ENCODE data around the gene TBL3.
"Not testable (repeated sequence)": the region's sequence is repeated elsewhere in the genome, so short reads cannot be mapped to it uniquely, and the experiment has no call there.

TBL3 gene

DNA sequence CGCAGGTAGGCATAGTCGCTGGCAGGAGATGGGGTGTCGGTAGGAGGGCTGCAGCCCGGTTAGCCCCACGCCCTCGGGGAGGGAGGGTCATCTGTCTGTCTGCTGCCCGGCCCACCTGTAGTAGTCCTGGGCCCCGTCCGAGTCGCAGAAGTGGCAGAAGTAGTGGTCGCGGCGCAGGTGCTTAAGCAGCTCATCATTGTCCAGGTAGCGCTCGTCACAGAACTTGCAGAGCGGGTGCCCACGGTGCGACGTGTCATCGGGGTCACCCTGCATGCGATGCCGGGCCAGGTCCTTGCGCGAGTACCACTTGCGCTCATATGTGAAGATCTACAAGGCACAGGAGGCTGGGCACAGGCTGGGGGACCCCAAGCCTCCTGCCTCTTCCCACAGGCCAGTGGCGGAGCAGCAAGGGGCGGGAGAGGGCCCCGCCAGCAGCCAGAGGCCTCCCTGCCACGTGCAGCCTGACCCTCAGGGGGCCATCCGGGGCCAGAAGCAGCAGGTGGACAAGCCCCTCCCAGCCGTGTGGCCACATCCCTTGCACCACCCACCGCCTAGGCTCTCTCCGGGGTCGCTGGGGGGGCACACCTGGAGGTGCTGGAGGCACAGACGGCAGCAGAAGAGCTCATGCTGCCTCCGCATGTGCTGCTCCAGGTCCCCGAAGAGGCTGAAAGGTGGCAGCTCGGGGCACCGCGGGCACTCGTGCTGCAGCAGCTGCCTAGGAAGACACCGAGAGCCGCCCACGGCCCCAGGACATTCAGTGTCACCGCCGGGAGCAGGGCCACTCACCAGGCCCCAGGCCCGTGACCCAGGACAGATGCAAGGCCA is 30.8 kb downstream of the TBL3 start:
- no peak for DNase-seq

GRCh38 chr16:2003231-2003826 is 31.5 kb downstream of the TBL3 start:
- no peak for DNase-seq

DNA sequence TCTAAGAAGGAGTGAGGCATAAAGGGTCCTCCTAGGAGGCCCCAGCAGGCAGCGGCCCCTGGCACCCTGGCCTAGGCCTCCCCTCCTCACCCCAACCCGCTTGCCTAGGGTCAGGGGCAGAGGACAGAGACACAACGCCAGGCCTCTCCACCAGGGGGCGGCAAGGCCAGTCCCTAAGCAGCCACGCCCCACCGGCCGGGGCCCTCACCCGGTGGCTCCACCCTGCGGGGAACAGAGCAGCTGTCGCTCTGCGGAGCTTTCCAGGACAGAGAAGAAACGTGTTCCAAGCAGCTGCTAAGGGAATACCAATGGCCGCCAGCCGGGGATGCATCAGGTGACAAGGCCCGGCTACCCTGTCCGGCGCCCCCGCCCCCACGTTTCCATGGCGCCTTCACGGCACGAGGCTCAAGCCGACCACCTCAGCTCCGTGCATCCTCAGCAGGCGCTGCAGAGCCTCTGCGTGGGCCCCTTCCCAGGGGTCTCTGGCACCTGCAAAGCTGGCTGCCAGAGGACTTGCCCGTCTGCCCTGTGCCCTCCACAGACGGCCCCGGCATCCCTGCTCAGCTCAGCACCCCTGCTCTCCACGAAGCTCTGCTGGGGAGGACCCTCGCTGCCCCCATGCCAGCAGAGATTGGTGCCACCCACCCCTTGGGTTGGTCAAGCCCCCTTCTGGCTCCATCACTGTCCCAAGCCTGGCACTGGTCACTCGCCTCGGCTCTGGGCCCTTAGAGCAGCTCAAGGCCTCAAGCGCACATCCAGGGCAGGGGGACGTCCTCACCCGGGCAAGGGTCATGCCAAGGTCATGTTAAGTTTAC is 32.2 kb downstream of the TBL3 start:
- peak; percentile 82 for DNase-seq

DNA sequence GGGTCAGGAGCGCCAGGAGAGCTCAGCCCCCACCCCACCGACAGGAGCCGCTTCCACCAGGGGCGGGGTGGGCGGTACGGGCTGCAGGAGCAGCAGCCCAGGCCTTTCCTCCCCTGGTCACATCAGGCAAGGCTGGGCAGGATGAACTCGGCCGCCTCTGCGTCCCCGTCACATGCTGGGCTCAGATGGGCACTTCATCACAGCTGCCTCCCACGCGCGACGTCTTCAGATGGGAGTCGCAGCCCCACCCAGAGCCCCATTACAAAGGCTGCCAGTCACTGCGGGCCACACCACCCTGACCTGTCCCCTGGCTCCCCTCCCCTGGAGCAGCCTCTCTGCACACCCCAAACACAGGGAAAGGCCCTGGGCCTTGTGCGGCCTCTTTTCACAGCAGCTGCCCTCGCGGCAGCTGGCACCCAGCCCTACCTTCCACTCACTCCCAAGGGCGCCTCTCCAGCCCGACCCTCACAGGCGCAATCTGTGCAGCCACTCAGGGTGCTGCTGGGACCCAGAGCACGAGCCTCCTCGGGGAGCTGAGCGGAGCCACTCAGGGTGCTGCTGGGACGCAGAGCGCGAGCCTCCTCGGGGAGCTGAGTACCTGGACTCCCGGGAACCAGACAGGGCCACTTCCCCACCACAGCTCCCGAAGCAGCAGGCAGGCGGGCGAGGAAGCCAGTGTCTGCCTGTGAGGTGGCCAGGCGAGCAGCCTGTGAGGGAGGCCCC is 33.1 kb downstream of the TBL3 start:
- no peak for DNase-seq

DNA sequence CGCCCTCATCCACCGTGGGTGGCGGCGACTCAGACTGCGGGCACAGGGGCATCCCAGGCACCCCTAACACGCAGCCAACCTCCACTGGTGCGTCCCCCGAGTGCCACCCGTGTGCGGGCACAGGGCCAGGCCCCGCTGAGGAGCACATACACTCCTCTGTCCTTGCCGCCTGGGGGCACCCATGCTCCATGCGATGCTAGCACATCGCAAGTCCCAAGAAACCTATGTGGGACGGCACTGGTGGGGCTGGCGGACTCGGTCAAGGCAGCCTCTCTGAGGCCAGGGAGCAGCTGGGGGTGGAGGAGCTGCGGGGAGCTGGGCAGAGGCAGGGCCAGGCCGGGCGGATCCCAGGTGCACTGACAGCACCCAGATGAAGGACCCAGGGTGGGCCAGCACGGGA is 33.8 kb downstream of the TBL3 start:
- no peak for DNase-seq

DNA sequence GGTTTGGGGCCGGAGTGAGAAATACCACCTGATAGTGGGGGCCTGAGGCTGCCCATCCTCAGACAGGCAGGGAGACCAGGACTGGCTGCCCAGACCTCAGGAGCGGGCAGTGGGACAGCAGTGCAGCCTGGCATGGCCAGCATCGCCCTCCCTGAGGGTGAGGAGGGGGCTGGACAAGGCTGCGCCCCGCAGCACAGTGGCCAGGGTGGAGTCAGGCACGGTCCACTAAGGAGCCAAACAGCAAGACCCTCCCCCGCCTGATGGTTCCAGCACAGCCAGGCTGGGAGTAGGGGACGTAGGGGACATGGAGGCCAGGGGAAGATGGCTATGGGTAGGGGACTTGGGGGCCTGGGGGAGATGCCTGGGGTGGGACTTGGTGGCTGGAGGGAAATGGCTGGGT is 34.5 kb downstream of the TBL3 start:
- no peak for DNase-seq

- no peak for DNase-seq
Measured at GRCh38 chr16:2007081-2007836, 35.4 kb downstream of the TBL3 start.

DNA sequence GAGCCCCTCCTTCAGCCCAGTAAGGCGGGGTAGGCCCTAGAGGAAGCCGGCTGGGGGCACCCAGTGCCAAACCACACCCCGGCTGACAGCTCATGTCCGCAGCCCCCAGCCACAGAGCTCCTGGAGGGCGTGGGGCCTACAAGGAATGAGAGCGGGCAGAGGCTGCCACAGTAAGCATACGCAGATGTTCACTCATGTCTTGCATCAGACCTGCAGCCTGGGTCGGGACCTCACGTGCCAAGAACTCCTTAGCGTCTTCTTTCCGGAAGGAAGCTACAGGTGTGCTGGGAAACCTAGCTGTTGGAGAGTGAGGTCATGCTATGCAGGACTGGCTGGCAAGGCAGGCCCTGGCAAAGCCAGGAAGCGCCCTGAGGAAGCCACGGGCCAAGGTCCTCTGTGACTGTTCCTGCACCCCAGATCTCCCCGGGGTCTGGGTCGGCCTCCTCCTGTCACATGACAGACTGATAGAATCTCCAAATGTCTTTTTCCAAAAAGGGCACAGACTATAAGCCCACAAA is 36.2 kb downstream of the TBL3 start:
- DNase-seq: no peak

- DNase-seq: peak; percentile 19
Measured at GRCh38 chr16:2008631-2009163, 36.8 kb downstream of the TBL3 start.

GRCh38 chr16:2009164-2009711 is 37.4 kb downstream of the TBL3 start:
- no peak for DNase-seq

DNA sequence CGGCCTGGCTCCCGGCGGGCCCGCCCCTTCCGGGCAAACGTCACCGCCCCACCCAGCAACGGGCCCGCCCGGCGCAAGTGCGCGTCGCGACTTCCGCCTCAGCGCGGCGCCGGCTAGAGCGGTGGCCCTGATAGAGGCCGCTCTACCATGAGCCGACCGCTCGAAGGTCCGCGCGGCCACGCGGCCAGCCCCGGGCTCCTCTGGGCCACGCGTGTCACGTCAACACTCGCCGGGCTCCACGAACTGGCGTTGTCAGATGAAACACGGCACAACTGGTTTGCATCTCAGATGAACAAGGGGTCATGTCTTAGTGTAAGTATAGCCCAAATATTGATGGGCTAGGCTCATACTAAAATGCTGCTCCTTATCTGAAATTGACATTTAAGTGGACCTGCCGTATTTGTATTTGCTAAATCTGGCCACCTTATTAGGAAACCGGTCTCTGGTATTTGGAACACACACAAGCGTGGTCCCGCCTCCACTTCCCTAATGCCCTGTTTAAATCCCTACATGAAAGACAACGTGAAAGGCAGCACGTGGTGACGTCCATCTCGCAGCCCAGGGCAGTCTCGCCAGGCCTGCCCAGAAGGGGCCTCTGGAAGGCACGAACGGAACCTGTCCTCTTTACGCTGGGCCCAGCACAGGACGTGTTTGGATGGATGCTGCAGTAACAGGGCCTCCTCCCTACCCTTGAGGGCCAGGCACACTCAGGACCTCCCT is 38.1 kb downstream of the TBL3 start, which contains the start of gene ZNF598:
ZNF598 (minus strand) TSS at position 31 of the 720 bp plus-strand sequence.
- peak; percentile 74 for DNase-seq

- DNase-seq: not testable (repeated sequence)
Measured at GRCh38 chr16:2011726-2012125, 39.9 kb downstream of the TBL3 start.

DNA sequence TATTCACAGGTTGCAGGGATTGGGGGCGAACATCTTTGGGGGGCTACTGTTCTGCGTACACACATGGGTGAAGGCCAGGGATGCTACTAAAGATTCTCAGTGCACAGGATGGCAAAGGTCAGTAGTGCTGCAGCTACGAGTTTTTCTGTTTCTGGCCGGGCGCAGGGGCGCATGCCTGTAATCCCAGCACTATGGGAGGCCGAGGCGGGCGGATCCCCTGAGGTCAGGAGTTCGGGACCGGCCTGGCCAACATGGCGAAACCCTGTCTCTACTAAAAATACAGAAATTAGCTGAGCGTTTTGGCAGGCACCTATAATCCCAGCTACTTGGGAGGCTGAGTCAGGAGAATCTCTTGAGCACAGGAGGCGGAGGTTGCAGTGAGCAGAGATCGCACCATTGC is 41.7 kb downstream of the TBL3 start:
- no peak for DNase-seq

GRCh38 chr16:2015117-2015946 is 43.5 kb downstream of the TBL3 start:
- no peak for DNase-seq

- DNase-seq: no peak
Measured at GRCh38 chr16:2015947-2016208, 44.0 kb downstream of the TBL3 start.

DNA sequence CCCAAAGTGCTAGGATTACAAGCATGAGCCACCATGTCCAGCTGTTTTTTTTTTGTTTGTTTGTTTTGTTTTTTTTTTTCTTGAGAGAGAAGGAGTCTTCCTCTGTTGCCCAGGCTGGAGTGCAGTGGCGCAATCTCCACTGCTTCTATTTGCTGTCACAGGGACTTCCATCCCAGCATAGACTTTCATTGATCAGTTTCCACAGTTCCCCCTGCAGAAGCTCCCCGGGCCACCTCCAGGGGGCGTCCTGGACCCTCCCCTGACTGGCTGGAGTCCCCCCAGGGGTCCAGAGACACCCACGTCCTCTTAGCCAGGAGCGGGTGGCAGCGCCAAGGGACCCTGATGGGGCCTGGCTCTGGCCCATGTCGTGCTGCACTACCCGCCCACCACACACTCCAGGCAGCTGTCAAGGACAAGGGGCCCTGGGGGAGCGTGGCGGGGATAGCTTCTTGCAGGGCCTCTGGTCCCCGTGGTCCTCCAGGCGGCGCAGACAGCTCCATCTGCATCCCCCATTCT is 44.6 kb downstream of the TBL3 start:
- no peak for DNase-seq

DNA sequence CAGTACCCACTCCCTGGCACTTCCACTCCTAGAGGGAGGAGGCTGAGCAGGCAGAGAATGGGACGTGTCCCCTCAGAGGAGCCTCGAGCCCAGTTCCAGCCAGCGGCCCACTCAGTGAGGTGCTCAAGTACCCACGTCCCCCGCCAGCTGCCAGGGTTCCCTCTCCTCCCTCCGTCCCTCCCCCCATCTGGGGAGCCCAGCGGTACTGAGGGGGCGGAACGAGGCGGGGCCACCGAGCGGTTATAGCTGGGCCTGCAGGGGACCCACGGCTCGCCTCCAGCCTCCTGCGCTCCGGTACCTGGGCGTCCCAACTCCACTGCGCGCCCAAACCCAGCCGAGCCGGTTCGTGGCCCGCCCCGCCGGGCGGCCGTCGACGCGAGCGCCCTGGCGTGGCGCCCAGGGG is 47.7 kb downstream of the TBL3 start, which contains the start of gene NPW:
NPW (plus strand) TSS at position 268 of the 403 bp plus-strand sequence.
- no peak for DNase-seq

- DNase-seq: no peak
Measured at GRCh38 chr16:2019921-2020831, 48.3 kb downstream of the TBL3 start.

DNA sequence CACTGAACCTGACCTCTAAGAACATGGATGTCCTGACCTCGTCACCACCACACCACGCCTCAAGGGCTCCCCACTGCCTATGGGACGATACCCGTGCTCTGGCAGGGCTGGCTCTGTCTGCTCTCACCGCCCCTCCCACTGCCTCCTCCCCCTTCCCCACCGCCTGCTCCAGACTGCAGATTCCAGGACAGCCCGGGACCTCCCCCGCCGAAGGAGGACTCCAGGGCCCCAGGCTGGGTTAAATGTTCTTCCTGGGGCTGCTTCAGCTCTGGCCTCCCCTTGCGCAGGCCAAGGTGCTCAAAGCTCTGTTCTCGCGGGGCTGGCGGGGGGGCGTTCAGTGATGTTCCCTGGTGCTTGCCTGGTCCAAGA is 50.9 kb downstream of the TBL3 start:
- no peak for DNase-seq

Measured in effector CD4-positive, alpha-beta T cell (primary cell).